Right renal pelvis (tissue), 4 donors: ENCODE data around the gene ATP10A. TPM values are rescaled to one million over a fixed set of nuclear protein-coding genes. Genes with fewer than 3 reads are reported as not detected.
A peak's percentile ranks its signal among the peaks of the same experiment; 100 is the strongest.

Experiments used
- DNase-seq, 4 donors: peaks; one replicate each; pipeline ENCODE4 v3.0.0-alpha.2; 2013; ENCODE audit warnings: low read depth in 4 of 4, low spot score in 3 of 4, missing footprints in 1 of 4
- polyA plus RNA-seq, 4 donors: library from polyadenylated mRNA; unstranded; fragments of 120-200 nt; gene quantifications; one replicate each; pipeline ENCODE4 v1.2.1, GENCODE V29; 2013; ENCODE audit not compliant: insufficient read length in 4 of 4

The ATP10A gene
- polyA plus RNA-seq, 4 donors: 2.6 to 4.9 (median 3.2) TPM

- no peak for DNase-seq
Measured at GRCh38 chr15:25742776-25743547, 120.2 kb downstream of the ATP10A start.

- DNase-seq: no peak
Measured at GRCh38 chr15:25742041-25742730, 120.9 kb downstream of the ATP10A start.

GRCh38 chr15:25741256-25741580 is 121.9 kb downstream of the ATP10A start:
- DNase-seq: no peak

- no peak for DNase-seq
Measured at GRCh38 chr15:25740383-25741255, 122.5 kb downstream of the ATP10A start.

GRCh38 chr15:25739687-25740121 is 123.4 kb downstream of the ATP10A start:
- DNase-seq: peak in 2 of 4 donors; percentile 20 to 22

- DNase-seq: no peak
Measured at GRCh38 chr15:25738171-25738965, 124.8 kb downstream of the ATP10A start.

- no peak for DNase-seq
Measured at GRCh38 chr15:25737218-25737643, 125.9 kb downstream of the ATP10A start.

- DNase-seq: no peak
Measured at GRCh38 chr15:25736461-25736860, 126.7 kb downstream of the ATP10A start.

GRCh38 chr15:25735550-25736384 is 127.4 kb downstream of the ATP10A start:
- DNase-seq: no peak

- no peak for DNase-seq
Measured at GRCh38 chr15:25734680-25735355, 128.3 kb downstream of the ATP10A start.

- DNase-seq: no peak
Measured at GRCh38 chr15:25733856-25734679, 129.1 kb downstream of the ATP10A start.

- DNase-seq: no peak
Measured at GRCh38 chr15:25733036-25733855, 129.9 kb downstream of the ATP10A start.

- DNase-seq: no peak
Measured at GRCh38 chr15:25732191-25732590, 130.9 kb downstream of the ATP10A start.

- no peak for DNase-seq
Measured at GRCh38 chr15:25731411-25731810, 131.7 kb downstream of the ATP10A start.

GRCh38 chr15:25730918-25731317 is 132.2 kb downstream of the ATP10A start:
- DNase-seq: no peak

- no peak for DNase-seq
Measured at GRCh38 chr15:25728816-25729215, 134.3 kb downstream of the ATP10A start.
